Effector CD4-positive, alpha-beta T cell (primary cell): ENCODE results near the gene EDC3.
A peak's percentile ranks its signal among the peaks of the same experiment; 100 is the strongest.

Source experiments
- DNase-seq: peaks from one replicate; pipeline ENCODE4 v3.0.0-alpha.2; 2020

EDC3 gene

GRCh38 chr15:74621936-74622335 is 73.9 kb downstream of the EDC3 start:
- no peak for DNase-seq

- no peak for DNase-seq
These were observed 74.3 kb downstream of the EDC3 start for GRCh38 chr15:74621546-74621920.

- peak; percentile 67 for DNase-seq
These were observed 74.9 kb downstream of the EDC3 start for GRCh38 chr15:74620636-74621545.

- DNase-seq: no peak
These were observed 75.7 kb downstream of the EDC3 start for GRCh38 chr15:74619916-74620635.

DNA sequence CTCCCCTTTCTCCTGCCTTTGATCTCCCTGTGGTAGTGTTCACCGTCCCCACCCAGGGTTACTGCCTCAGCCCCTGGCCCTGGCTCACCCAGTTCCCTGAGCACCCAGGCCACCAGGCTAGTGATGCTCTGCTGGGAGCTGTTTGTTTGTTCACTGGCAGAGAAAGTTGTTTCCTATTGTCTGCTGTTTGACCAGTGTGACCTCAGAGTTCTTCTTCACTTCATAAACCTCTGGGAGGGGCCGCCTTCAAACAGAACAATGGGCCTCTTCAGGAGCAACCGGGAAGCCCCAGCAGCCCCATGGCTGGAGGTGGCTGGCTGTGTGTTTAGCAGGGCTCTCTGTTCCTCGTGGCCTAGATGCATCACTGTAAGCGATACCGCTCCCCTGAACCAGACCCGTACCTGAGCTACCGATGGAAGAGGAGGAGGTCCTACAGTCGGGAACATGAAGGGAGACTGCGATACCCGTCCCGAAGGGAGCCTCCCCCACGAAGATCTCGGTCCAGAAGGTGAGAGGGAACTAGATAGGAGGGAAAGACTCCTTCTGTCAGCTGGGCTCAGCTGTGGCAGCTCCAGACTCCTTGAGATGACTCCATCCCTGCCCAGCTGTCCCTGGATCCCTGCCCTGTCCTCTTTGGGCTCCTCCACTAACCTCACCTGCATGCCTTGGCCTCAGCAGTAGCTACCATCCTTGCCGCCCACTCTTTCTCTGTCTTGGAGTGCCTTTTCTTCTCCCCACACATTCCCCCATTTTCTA is 76.8 kb downstream of the EDC3 start:
- no peak for DNase-seq

GRCh38 chr15:74616996-74617395 is 78.8 kb downstream of the EDC3 start:
- no peak for DNase-seq

DNA sequence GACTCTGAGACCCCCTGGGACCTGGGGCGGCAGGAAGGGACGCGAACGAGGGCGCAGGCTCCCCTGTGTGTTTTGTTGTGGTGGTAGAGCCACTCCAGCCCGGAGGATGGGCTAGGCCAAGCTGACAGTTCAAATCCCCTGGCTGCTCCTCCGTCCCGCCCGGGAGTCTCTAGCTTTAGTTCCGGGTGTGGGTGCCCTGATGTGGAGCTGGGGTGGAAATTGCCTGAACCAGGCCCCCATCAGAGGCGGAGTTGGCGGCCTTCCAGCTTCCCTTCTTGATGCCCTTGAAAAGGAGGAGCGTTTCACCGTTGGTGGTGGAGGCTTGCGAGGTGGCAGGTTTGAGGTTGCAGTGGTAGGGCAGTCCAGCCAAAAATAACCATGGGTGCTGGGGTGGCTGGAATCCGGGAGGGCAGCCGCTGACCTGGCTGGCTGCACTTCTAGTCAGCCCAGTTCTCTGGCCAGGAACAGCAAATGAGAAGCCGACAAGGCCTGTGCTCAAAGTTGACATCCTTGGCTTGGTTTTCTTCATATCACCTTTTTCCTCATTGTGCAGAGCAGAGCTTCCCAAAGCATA is 79.4 kb downstream of the EDC3 start:
- peak; percentile 66 for DNase-seq

DNA sequence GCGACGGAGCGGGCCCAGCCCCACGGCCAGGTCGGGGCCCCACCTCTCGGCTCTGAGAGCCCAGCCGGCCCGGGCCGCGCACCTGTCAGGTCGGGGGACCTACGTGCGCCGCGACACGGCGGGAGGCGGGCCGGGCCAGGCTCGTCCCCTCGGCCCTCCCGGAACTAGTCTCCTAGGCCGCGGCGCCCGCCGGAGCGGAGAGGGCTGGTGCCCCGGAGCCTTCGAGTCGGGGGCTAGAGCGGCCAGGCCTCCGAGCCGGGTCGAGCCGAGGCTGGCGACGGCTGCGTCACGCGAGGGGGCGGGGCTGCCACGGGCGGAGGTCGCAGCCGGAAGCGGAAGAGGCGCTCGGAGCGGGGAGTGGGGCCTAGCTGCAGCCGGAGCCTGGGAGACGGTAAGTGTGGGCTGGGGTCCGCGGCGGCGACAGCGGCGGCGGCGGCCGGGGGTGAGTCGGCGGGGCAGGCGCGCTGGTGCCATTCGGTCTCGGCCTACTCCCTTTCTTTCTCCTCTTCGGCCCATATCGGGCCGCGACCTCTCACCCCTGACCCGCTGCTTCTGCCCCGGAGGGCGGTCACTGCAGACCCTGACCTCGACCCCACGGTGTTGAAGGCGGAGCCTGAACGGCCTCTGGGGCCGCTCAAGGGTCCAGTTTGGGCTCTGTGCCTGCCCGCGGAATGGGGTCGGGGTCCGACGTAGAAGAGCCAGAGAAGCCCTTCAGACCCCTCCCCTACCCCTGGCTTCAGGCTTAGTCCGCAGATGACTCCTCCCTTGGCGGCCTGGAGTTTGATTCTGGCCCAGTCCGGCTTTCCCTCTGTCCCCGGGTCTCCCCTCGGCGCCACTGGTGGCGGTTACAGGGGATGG is 80.1 kb downstream of the EDC3 start, which contains the start of gene CLK3:
TSS of gene CLK3 (plus strand) at position 329 of the 858 bp plus-strand sequence. CDS start 3,361 bp downstream, outside the sequence.
- DNase-seq: peak; percentile 94

DNA sequence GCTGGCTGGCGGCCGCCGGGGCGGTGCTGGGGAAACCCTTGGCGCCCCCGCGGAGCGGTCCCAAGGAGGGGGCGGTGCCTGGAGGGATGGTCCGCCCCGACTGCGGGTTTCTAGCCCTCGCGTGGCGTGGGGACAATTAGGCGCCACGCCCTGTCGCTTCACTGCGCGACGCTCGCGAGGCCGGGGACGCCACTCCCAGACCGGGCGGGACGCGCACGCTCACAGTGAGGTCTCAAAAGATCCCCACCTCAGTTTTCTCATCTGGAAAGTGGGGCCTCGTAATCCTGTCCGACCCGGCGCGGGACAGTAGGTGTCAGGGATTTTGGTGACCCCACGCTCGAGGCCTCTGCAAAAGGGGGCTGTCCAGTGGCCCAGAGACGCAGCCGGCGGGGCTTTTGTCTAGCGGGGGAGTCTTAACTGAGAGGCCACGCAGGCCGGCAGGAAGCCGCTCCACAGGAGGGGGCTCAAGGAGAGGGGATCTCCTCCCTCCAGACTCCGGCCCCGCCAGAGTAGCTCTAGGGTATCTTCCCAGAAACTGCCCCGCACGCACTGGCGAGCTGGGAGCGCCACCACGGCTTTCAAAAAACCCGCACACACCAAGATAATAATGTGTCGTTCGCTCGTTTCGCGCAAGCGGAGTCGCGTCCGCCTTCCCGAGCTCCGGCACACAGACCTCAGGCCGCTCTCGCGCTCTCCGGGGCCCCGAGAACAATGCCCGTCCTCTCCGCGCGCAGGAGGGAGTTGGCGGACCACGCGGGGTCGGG is 80.9 kb downstream of the EDC3 start:
- peak; percentile 88 for DNase-seq

GRCh38 chr15:74613953-74614743 is 81.7 kb downstream of the EDC3 start:
- DNase-seq: no peak

GRCh38 chr15:74613089-74613952 is 82.5 kb downstream of the EDC3 start:
- no peak for DNase-seq

GRCh38 chr15:74612677-74613076 is 83.1 kb downstream of the EDC3 start:
- no peak for DNase-seq

- DNase-seq: no peak
These were observed 84.0 kb downstream of the EDC3 start for GRCh38 chr15:74611834-74612233.

DNA sequence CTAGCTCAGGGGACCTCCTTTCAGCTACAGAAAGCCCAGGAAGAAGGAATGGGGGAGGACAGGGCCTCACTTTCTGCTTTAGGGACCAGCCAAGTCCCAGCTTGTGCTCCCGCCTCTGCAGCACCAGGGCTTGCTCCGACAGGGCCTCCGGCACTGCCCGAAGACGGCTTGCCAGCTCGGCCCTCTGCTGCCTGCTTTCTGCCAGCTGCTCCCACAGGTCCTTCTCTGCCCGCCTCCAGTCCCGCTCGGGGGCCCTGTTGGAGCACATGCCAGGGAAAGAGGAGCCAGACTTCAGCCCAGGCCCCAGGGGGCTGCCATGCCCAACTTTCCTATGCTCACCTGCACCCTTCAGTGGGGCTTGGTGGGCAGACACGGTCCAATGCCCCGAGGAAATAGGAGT is 84.5 kb downstream of the EDC3 start:
- no peak for DNase-seq

DNA sequence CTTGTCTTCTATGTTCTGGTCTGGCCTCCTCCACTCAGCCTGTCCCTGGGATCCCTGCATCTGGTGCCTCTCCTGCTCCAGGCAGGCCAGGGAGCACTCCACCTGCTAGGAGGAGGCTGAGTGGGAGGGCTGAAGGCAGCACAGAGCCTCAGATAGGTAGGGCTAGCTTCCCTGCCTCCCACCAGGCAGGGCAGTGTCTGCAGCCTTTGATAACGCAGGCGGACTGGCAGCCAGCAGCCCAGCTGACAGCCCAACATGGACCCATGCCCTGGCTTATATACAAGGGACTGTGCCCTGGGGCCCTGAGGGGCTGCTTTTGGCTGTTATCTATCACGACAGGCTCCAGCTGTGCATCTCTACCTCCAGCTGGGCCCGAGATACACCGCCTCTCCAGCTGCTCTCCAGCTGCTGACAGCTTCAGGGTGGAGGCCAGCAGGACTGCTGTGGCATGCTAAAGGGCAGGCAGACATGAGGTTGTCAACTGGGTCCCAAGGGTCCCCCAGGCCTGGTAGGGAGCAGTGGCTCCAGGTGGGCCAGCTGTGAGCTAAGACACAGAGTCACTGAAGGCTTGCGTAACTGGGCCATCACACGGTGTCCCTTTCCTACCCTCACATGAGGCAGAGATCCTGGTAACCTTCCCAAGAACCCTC is 85.4 kb downstream of the EDC3 start:
- no peak for DNase-seq

DNA sequence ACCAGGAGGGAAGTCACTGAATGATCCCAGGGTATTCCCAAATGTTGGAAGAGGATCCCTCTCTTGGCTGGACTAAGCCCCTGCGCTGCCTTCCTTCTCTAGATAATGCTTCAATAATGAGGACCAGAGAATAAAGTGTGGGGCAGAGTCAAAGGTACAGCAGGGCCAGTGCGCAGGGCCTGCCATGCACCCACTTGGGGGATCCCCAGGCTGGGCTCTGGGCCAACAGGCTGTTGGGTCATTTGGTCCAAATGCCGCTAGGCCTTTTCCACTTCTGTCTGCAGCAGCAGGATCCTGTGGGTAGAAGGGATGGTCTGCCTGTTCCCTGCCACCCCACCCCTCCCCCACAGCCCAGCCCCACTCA is 85.9 kb downstream of the EDC3 start:
- no peak for DNase-seq

GRCh38 chr15:74608786-74609185 is 87.0 kb downstream of the EDC3 start:
- DNase-seq: no peak

GRCh38 chr15:74605795-74606150 is 90.1 kb downstream of the EDC3 start:
- no peak for DNase-seq
